Bronchial epithelial cell (primary cell): ENCODE data around the gene RPL4. TPM values are rescaled to one million over a fixed set of nuclear protein-coding genes. Genes with fewer than 3 reads are reported as not detected.

Experiments used
- DNase-seq: peaks from one replicate; pipeline ENCODE4 v3.0.0-alpha.2; 2010; ENCODE audit warnings: low read depth
- FAIRE-seq: peaks from 2 replicates; lab custom pipeline; 2011; peaks lifted over from hg19 to GRCh38; lab: Jason Lieb, UNC
- H3K27me3 ChIP-seq: 2 replicates; pipeline ENCODE4 v1.5.1; 2011; ENCODE audit warnings: low read length; ENCODE audit not compliant: control insufficient read depth, insufficient read depth
- H3K36me3 ChIP-seq: 2 replicates; pipeline ENCODE4 v1.5.1; 2011; ENCODE audit warnings: low read length; ENCODE audit not compliant: control insufficient read depth, insufficient read depth
- H3K4me3 ChIP-seq: 2 replicates; pipeline ENCODE4 v1.5.1; 2011; ENCODE audit warnings: mild to moderate bottlenecking, low read depth, low read length, control low read depth
- CTCF ChIP-seq: IDR thresholded peaks from 2 replicates; pipeline ENCODE4 v1.5.1; 2011; ENCODE audit warnings: mild to moderate bottlenecking, moderate library complexity, low read length, control low read depth, inconsistent platforms; ENCODE audit not compliant: insufficient read depth, severe bottlenecking
- total RNA-seq: library from RNA; depleted of rRNA; stranded (reverse); fragments of >200 nt; gene quantifications from 2 replicates; pipeline ENCODE4 v1.2.1, GENCODE V29; 2014

The RPL4 gene
- total RNA-seq, 1 donor from 2014 or later = 4,509 TPM

GRCh38 chr15:66481107-66481856 lies 23.4 kb downstream of the RPL4 start:
- DNase-seq (peak; percentile 90), FAIRE-seq (no peak)
- H3K27me3 ChIP-seq = no peaks in the 10 kb centered on the region
- no peak overlapping the region for H3K4me3 ChIP-seq
- TF ChIP-seq CTCF = no peak
- peaks cover 11% of the 10 kb centered on the region for H3K36me3 ChIP-seq

- DNase-seq (peak; percentile 63), FAIRE-seq (no peak)
- TF ChIP-seq CTCF = no peak
- Histone ChIP-seq H3K4me3 (no peak overlapping the region), H3K27me3 (no peaks in the 10 kb centered on the region), H3K36me3 (peaks cover 11% of the 10 kb centered on the region)
These were observed 24.4 kb downstream of the RPL4 start for GRCh38 chr15:66480267-66480666.

- no peak for TF ChIP-seq CTCF
- no peak for FAIRE-seq
- Histone ChIP-seq H3K27me3 (no peaks in the 10 kb centered on the region), H3K4me3 (no peak overlapping the region), H3K36me3 (peaks cover 3% of the 10 kb centered on the region)
- DNase-seq = no peak
These were observed 27.6 kb downstream of the RPL4 start for GRCh38 chr15:66477011-66477410.

- Histone ChIP-seq H3K4me3 (no peak overlapping the region), H3K36me3 (no peaks in the 10 kb centered on the region), H3K27me3 (no peaks in the 10 kb centered on the region)
- FAIRE-seq = no peak
- DNase-seq = no peak
- TF ChIP-seq CTCF = no peak
These were observed 28.1 kb downstream of the RPL4 start for GRCh38 chr15:66476535-66476934.

GRCh38 chr15:66474963-66475362 lies 29.7 kb downstream of the RPL4 start:
- no peaks in the 10 kb centered on the region for H3K36me3 ChIP-seq
- DNase-seq (no peak), FAIRE-seq (no peak)
- H3K27me3 ChIP-seq = no peaks in the 10 kb centered on the region
- no peak for TF ChIP-seq CTCF
- no peak overlapping the region for H3K4me3 ChIP-seq

GRCh38 chr15:66474135-66474534 lies 30.5 kb downstream of the RPL4 start:
- Histone ChIP-seq H3K36me3 (no peaks in the 10 kb centered on the region), H3K4me3 (no peak overlapping the region), H3K27me3 (no peaks in the 10 kb centered on the region)
- FAIRE-seq = no peak
- DNase-seq = no peak
- TF ChIP-seq CTCF = no peak
